ENCODE results near the gene SNX3.

DNA sequence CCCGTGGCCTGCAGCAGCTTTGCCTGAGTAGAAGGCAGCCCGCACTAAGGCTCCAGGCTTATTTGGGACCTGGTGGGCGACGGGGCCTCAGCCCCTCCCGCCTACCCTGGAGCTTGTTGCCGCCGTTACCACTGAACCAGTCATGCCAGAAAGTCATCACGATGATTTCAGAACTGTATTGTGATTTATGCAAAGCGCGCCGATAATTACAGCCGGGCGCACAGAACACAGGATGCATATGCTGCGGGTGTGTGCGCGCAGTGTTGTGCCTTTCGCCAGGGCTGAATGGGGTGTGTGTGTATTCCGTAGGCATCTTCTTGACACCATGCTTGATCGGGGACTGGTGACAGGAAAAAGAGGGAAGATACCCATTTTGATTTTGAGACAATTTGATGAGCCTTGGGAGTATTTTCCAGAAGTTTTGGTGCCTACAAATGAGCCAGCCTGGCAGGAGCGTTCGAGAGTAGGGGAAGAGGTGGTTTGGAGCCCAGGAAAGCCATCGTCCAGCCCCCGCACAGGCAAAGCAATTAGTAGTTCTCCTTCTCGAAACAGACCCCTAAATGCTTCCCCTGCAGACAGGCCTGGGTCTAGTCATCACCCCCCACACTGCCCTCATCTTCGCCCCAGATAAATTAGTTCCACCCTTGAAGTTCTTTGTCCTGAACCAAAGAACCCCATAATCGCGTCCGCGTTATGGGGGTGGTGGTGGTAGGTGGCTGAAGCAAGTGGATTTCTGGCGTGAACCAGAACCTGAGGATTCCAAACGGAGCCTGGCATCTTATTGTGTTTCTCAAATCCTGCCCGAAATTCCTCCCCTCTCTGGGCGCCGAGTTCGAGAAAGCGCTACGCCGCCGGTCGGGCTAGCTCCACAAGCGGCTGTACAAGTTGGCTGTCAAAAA lies 96.9 kb downstream of the SNX3 start:
- TF ChIP-seq, protein P1, sequence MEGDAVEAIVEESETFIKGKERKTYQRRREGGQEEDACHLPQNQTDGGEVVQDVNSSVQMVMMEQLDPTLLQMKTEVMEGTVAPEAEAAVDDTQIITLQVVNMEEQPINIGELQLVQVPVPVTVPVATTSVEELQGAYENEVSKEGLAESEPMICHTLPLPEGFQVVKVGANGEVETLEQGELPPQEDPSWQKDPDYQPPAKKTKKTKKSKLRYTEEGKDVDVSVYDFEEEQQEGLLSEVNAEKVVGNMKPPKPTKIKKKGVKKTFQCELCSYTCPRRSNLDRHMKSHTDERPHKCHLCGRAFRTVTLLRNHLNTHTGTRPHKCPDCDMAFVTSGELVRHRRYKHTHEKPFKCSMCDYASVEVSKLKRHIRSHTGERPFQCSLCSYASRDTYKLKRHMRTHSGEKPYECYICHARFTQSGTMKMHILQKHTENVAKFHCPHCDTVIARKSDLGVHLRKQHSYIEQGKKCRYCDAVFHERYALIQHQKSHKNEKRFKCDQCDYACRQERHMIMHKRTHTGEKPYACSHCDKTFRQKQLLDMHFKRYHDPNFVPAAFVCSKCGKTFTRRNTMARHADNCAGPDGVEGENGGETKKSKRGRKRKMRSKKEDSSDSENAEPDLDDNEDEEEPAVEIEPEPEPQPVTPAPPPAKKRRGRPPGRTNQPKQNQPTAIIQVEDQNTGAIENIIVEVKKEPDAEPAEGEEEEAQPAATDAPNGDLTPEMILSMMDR (IDR thresholded peaks at IDR 0.05): no peak
- TF ChIP-seq POLR2A (IDR thresholded peaks at IDR 0.05): no peak

Data from tibial nerve (tissue), 3 donors.